ENCODE measurements around the gene PLEKHG2. TPM values are rescaled to one million over a fixed set of nuclear protein-coding genes. Genes with fewer than 3 reads are reported as not detected.

PLEKHG2 gene
- polyA plus RNA-seq, 4 donors, result 1.9 to 13.2 (median 6.3) TPM

DNA sequence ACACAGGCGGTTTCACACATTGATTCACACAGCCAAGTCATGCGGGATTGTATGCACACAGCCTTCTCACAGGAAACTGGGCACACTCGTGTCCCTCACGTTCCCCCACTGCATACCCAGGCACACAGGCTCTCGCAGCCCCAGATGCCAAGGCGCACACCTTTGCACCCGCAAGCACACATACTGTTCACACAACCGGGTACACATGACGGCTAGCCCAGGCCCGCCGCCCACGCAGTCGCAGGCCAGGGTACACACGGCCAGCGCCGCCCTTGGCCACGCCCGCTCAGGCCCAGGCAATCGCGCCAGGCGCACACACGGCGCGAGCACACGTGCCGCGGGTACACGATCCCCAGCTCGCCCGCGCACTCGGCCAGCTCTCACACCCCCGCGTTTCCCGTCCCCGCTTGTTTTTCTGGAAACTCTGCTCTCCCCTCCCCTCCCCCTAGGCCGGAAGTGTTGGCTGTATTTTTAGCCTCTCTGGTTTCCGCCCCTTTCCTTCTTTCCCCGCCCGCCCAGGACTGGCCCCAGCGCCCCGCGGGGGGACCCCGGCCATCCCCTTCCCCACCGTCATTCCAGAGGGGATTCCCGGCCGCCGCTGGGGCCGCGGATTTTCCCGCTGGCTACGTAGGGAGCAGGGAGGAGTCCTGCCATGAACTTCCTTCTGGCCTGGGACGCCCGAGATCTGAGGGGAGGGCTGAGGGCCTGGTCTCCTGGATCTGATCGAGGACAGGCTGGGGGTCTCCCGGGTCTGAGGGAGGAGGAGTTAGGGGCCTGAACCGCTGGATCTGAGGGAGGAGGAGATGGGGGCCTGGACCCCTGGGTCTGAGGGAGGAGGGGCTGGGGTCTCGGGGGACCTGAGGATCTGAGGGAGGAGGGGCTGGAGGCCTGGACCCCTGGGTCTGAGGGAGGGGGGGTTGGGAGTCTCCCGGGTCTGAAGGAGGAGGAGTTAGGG is 9.8 kb upstream of the PLEKHG2 start:
- 0 to 1% (median 1%) methylated on average over 44 to 59 of the region's 59 CpGs for WGBS, 3 donors
- FAIRE-seq (no peak), DNase-seq (peak; percentile 93 to 95)
- no peaks in the 10 kb centered on the region for H3K27me3 ChIP-seq (ENCODE audit: control insufficient read depth in 3 of 3, insufficient read depth in 3 of 3, low read length in 3 of 3)
- peak overlapping the region; percentile 97 to 100 (median 100) for H3K27ac ChIP-seq (ENCODE audit: low read depth in 1 of 3, low read length in 2 of 3)
- peak overlapping the region; percentile 22 to 60 (median 51) for H3K4me3 ChIP-seq (ENCODE audit: low read depth in 1 of 3, low read length in 3 of 3)
- H3K9me3 ChIP-seq (ENCODE audit: control insufficient read depth in 2 of 2, insufficient read depth in 1 of 2, low read depth in 1 of 2, low read length in 1 of 2), result peaks cover 0 to 6% of the 10 kb centered on the region in 2 donors
- H3K4me1 ChIP-seq (ENCODE audit: control insufficient read depth in 3 of 3, insufficient read depth in 2 of 3, low read depth in 1 of 3, low read length in 2 of 3), result peaks cover 17 to 79% (median 23%) of the 10 kb centered on the region in 3 donors
- H3K36me3 ChIP-seq (ENCODE audit: control insufficient read depth in 3 of 3, insufficient read depth in 2 of 3, low read depth in 1 of 3, low read length in 3 of 3), result peaks cover 1 to 30% (median 2%) of the 10 kb centered on the region in 3 donors

DNA sequence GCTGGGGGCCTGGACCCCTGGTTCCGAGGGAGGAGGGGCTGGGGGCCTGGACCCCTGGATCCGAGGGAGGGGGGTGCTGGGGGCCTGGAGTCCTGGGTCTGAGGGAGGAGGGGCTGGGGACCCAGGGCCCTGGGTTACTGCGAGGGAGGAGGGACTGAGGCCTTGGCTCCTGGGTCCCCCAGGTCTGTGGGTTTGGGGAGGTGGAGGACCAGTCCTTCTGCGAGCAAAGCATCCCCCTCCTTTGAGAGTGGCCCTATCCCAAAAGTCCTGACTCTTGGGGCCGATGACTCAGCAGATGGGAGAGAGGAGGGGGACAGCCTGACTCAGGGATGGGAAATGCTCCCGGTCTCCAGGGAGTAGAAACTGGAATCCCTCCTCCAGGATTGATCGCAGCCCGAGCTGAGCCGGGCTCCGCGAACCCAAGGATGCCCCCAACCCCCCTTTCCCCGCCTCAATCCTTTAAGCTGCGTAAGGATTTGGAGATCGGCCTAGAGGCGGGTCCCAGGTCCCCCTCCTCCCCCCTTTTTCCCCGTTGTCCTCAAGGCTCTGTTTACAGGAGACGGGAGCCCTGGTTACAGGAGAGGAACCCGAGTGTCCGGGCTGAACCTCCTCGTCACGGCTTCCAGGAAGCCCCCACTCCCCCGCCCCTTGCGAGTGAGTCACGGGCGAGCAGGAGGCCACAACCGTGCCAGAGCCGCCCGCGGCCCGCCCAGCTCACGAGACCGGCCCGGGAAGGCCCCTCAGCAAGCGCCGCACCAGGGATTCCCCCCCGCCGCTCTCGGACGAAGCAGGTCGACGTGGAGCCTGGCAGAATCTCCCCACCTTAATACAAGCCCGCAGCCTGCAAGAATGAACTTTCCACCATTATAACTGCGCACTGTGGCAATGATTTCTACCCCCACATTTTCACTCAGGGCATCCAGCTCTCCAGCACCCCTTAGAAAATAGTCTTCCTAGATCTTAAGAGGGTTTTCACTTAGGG is 8.8 kb upstream of the PLEKHG2 start:
- FAIRE-seq, result no peak
- 1 to 5% (median 2%) methylated on average over 32 to 43 of the region's 43 CpGs for WGBS, 3 donors
- peaks cover 14 to 70% (median 15%) of the 10 kb centered on the region in 3 donors for H3K4me1 ChIP-seq (ENCODE audit: control insufficient read depth in 3 of 3, insufficient read depth in 2 of 3, low read depth in 1 of 3, low read length in 2 of 3)

GRCh38 chr19:39405261-39405957 is 7.1 kb upstream of the PLEKHG2 start:
- FAIRE-seq, result no peak

More for the DNA sequence above, 8.8 kb upstream of the PLEKHG2 start:
- peak; percentile 94 to 98 for DNase-seq
- H3K9me3 ChIP-seq (ENCODE audit: control insufficient read depth in 2 of 2, insufficient read depth in 1 of 2, low read depth in 1 of 2, low read length in 1 of 2), result peaks cover 0 to 5% of the 10 kb centered on the region in 2 donors
- H3K36me3 ChIP-seq (ENCODE audit: control insufficient read depth in 3 of 3, insufficient read depth in 2 of 3, low read depth in 1 of 3, low read length in 3 of 3), result peaks cover 5 to 32% (median 10%) of the 10 kb centered on the region in 3 donors
- H3K27ac ChIP-seq (ENCODE audit: low read depth in 1 of 3, low read length in 2 of 3), result peak overlapping the region; percentile 97 to 100 (median 100)
- no peaks in the 10 kb centered on the region for H3K27me3 ChIP-seq (ENCODE audit: control insufficient read depth in 3 of 3, insufficient read depth in 3 of 3, low read length in 3 of 3)
- peak overlapping the region; percentile 22 to 60 (median 51) for H3K4me3 ChIP-seq (ENCODE audit: low read depth in 1 of 3, low read length in 3 of 3)

DNA sequence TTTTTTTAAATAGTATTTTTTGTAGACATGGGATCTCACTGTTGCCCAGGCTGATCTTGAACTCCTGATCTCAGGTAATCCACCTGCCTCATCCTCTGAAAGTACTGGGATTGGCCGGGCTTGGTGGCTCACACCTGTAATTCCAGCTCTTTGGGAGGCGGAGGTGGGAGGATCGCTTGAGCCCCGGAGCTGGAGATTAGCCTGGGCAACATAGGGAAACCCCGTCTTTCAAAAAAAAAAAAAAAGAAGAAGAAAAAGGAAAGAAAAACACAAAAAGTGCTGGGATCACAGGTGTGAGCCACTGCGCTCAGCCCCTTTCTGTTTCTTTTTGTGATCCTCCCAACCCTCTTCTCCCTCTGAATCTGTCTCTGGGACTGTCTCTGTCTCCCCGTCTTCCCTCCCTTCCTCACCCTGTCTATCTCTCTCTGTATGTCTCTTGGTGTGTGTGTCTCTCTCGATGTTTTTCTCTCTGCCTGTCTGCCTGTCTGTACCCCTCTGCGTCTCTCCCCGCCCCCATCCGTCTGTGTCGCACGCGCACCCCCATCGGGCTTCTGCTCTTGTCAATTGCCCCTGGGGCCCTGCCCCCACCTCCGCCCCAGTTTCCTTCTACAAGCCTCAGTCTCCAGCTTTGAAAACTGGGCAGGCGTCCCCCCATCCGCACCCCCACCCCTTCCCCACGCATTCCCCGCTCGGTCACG is 6.4 kb upstream of the PLEKHG2 start:
- H3K27me3 ChIP-seq (ENCODE audit: control insufficient read depth in 3 of 3, insufficient read depth in 3 of 3, low read length in 3 of 3), result no peaks in the 10 kb centered on the region
- DNase-seq, result peak in 1 of 2 donors; percentile 57
- no peak for FAIRE-seq
- H3K9me3 ChIP-seq (ENCODE audit: control insufficient read depth in 2 of 2, insufficient read depth in 1 of 2, low read depth in 1 of 2, low read length in 1 of 2), result no peaks in the 10 kb centered on the region
- peaks cover 5 to 23% (median 10%) of the 10 kb centered on the region in 3 donors for H3K36me3 ChIP-seq (ENCODE audit: control insufficient read depth in 3 of 3, insufficient read depth in 2 of 3, low read depth in 1 of 3, low read length in 3 of 3)
- WGBS, 3 donors, result 5 to 10% (median 7%) methylated on average over 22 of the region's 22 CpGs
- peak overlapping the region; percentile 96 to 97 (median 97) for H3K27ac ChIP-seq (ENCODE audit: low read depth in 1 of 3, low read length in 2 of 3)
- peaks cover 6 to 56% (median 13%) of the 10 kb centered on the region in 3 donors for H3K4me1 ChIP-seq (ENCODE audit: control insufficient read depth in 3 of 3, insufficient read depth in 2 of 3, low read depth in 1 of 3, low read length in 2 of 3)
- peak overlapping the region; percentile 43 to 99 (median 99) for H3K4me3 ChIP-seq (ENCODE audit: low read depth in 1 of 3, low read length in 3 of 3)

More at GRCh38 chr19:39405261-39405957, 7.1 kb upstream of the PLEKHG2 start:
- Histone ChIP-seq H3K27me3 (ENCODE audit: control insufficient read depth in 3 of 3, insufficient read depth in 3 of 3, low read length in 3 of 3) (no peaks in the 10 kb centered on the region), H3K9me3 (ENCODE audit: control insufficient read depth in 2 of 2, insufficient read depth in 1 of 2, low read depth in 1 of 2, low read length in 1 of 2) (no peaks in the 10 kb centered on the region), H3K27ac (ENCODE audit: low read depth in 1 of 3, low read length in 2 of 3) (peak overlapping the region; percentile 96 to 100 (median 97)), H3K36me3 (ENCODE audit: control insufficient read depth in 3 of 3, insufficient read depth in 2 of 3, low read depth in 1 of 3, low read length in 3 of 3) (peaks cover 5 to 23% (median 10%) of the 10 kb centered on the region in 3 donors), H3K4me3 (ENCODE audit: low read depth in 1 of 3, low read length in 3 of 3) (peak overlapping the region in 2 of 3 donors; percentile 99), H3K4me1 (ENCODE audit: control insufficient read depth in 3 of 3, insufficient read depth in 2 of 3, low read depth in 1 of 3, low read length in 2 of 3) (peaks cover 10 to 56% (median 13%) of the 10 kb centered on the region in 3 donors)
- WGBS, 3 donors, result 58 to 82% (median 67%) methylated on average over 17 of the region's 17 CpGs
- peak; percentile 26 to 29 for DNase-seq

DNA sequence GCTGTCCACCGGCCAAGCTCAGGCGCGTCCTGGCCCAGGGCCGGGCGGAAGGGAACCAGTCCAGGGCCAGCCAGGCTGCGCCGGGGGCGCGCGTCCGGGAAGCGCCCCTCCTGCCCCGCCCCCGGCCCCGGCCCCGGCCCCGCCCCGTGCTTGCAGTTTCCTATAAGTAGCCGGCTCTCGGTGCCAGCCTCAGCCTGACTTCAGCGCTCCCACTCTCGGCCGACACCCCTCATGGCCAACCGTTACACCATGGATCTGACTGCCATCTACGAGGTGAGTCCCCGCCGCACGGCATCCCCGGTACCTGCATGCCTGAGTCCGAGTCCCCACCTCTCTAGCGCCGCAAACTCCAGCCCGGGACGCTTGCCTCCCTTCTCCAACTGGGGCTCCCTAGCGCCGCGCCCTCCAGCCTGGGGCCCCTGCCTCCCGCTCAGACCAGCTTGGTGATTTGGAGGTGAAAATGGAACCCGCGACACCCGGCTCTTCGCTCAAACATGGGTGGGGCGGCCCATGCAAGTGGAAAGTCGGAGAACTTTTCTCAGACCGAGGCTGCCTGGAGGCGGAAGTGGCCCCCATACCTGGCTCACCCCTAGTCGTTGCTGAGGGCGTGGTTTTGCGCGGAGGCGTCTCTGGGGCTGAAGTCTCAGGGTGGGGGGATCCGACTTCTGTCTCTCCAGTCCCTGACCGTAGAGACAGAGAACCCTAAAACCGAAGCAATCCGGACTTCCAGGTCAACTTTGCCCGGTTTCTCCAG is 5.6 kb upstream of the PLEKHG2 start, which contains the start of gene ZFP36:
ZFP36 (plus strand) TSS at position 192 of the 754 bp plus-strand sequence; CDS start at position 250, 58 bp downstream.
- H3K27ac ChIP-seq (ENCODE audit: low read depth in 1 of 3, low read length in 2 of 3), result peak within 1 kb of the TSS; percentile 96 to 100 (median 97)
- no peak for FAIRE-seq
- peaks cover 5 to 23% (median 10%) of the 10 kb centered on the region in 3 donors for H3K36me3 ChIP-seq (ENCODE audit: control insufficient read depth in 3 of 3, insufficient read depth in 2 of 3, low read depth in 1 of 3, low read length in 3 of 3)
- H3K27me3 ChIP-seq (ENCODE audit: control insufficient read depth in 3 of 3, insufficient read depth in 3 of 3, low read length in 3 of 3), result no peaks in the 10 kb centered on the region
- WGBS, 3 donors, result 0 to 1% (median 1%) methylated on average over 48 to 56 of the region's 56 CpGs
- H3K4me1 ChIP-seq (ENCODE audit: control insufficient read depth in 3 of 3, insufficient read depth in 2 of 3, low read depth in 1 of 3, low read length in 2 of 3), result peaks cover 4 to 56% (median 11%) of the 10 kb centered on the region in 3 donors
- peak; percentile 86 to 93 for DNase-seq
- peak within 1 kb of the TSS; percentile 99 for H3K4me3 ChIP-seq (ENCODE audit: low read depth in 1 of 3, low read length in 3 of 3)
- H3K9me3 ChIP-seq (ENCODE audit: control insufficient read depth in 2 of 2, insufficient read depth in 1 of 2, low read depth in 1 of 2, low read length in 1 of 2), result no peaks in the 10 kb centered on the region

DNA sequence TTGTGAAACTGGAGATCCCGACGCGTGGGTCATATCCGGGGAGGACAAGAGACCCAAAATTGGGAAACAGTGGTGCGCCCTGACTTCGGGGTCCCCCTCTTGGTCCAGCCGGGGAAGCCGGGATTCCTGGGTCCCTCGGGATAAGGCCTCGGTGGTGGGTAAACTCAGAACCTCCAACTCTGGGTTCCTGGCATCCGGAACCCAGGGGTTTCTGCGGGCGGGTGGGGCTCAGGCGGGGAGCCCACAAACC is 5.1 kb upstream of the PLEKHG2 start:
- Histone ChIP-seq H3K4me1 (ENCODE audit: control insufficient read depth in 3 of 3, insufficient read depth in 2 of 3, low read depth in 1 of 3, low read length in 2 of 3) (peaks cover 4 to 51% (median 6%) of the 10 kb centered on the region in 3 donors), H3K36me3 (ENCODE audit: control insufficient read depth in 3 of 3, insufficient read depth in 2 of 3, low read depth in 1 of 3, low read length in 3 of 3) (peaks cover 5 to 23% (median 10%) of the 10 kb centered on the region in 3 donors), H3K9me3 (ENCODE audit: control insufficient read depth in 2 of 2, insufficient read depth in 1 of 2, low read depth in 1 of 2, low read length in 1 of 2) (no peaks in the 10 kb centered on the region), H3K4me3 (ENCODE audit: low read depth in 1 of 3, low read length in 3 of 3) (peak overlapping the region; percentile 99), H3K27me3 (ENCODE audit: control insufficient read depth in 3 of 3, insufficient read depth in 3 of 3, low read length in 3 of 3) (no peaks in the 10 kb centered on the region), H3K27ac (ENCODE audit: low read depth in 1 of 3, low read length in 2 of 3) (peak overlapping the region; percentile 96 to 100 (median 97))
- DNase-seq, result no peak
- 0% methylated on average over 14 of the region's 14 CpGs for WGBS, 3 donors
- no peak for FAIRE-seq
